HG03565 (cell line): ENCODE measurements around the gene SNIP1.
"Not testable (repeated sequence)": the region's sequence is repeated elsewhere in the genome, so short reads cannot be mapped to it uniquely, and the experiment has no call there.

Experiments used
- ATAC-seq: cut with Tn5 transposase; IDR thresholded peaks from one replicate; pipeline ENCODE4 v1.9.1; 2021; ENCODE audit warnings: mild to moderate bottlenecking, moderate library complexity; ENCODE audit not compliant: unreplicated experiment

SNIP1 gene

DNA sequence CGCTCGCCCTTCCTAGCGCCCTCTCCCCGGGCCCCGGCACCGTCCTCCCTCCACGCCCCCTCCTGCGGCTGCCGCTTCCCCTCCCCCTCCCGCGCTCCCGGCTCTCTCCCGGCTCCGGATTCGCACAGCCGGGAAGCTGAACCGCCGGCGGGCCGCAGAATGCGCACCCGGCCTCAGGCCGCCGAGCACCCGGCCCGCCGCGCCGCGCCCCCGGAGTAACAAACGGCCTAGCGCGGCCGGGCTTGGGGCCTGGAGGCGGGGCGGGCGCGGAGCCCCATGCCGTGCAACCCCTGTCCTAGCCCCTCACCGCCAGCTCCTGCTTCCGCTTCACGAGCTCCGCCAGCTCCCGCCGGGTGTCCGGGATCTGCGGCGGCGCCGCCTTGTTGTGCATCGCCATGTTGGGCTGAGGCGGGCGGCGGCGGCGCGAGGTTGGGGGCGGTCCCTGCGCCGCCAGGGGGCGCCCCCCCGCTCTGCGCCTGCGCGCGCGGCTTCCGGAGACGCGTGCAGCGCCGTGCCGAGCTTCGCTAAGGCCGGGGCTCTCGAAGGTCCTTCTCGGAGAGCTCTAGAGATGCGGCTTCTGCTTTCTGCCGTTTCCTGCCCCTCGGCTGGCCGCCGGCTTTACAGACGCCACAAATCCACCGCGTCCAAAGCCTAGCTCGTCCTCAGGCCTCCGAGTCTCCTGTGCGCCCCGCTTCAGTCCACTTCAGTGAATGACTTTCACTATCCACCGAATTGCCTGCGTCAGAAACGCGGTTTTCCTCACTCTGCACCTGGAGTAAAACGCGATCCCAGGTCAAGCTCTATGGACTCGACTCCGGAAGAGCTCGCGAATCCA, 39.5 kb downstream of the SNIP1 start, which contains the start of gene MEAF6:
TSS of gene MEAF6 (minus strand) at position 417 of the 835 bp plus-strand sequence. CDS start at position 397, 20 bp downstream.
- ATAC-seq, result peak; percentile 80

DNA sequence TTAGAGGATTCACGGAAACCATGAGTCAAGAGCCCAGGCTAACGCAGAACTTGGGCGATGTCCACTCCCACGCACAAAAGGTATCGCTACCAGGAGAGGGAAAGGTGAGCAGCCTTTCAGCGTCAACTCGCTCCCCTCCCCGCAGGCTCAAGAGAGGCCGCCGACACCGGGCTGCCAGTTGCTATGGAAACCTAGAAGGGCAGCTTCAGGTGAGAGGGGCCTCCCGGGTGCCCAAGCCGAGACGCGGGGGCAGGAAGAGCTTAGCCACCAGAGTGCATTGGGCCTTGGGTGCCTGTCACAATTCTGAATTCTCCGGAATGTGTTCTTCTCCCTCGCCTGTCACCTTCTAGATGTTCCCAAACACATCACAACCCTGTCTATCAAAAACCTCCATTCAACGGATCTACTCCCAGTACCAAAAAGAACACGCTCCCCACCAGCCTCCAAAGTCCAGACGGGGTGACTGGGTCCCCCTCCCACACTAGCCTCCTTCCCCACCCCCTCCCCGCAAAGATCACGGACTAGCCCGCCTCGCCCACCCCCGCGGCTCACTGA, 40.2 kb downstream of the SNIP1 start:
- no peak for ATAC-seq

DNA sequence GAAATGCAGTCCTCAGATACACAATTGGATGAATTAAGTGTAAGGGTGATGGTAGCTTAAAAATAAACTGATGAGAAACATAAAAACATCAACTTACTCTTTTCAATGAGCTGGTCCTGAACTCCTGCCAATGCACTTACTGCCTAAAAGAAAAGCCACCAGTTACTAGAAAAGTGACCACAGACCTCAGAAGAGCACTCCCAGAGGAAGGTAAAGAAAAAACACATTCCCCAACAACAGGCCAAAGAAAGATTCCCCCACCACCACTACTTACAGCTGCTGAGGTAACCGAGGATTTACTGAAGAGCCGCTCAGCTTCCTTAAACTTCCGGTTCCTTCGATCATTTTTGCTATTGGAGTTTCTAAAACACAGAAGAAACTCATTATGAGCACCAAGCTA, 44.9 kb downstream of the SNIP1 start:
- no peak for ATAC-seq

DNA sequence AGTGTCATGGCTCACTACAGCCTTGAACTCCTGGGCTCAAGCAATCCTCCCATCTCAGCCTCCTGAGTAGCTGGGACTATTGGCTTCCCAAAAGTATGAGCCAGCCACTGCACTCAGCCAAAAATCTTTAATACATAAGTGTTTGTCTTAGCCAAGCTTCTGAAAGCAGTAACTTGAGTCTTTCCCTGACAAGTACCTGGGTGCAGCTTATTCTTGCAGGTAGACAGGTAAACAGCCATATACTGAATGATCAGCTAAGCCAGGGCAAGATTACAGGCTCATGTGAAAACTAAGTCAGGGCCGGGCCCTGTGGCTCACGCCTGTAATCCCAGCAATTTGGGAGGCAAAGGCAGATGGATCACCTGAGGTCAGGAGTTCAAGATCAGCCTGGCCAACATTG, 47.4 kb downstream of the SNIP1 start:
- no peak for ATAC-seq

DNA sequence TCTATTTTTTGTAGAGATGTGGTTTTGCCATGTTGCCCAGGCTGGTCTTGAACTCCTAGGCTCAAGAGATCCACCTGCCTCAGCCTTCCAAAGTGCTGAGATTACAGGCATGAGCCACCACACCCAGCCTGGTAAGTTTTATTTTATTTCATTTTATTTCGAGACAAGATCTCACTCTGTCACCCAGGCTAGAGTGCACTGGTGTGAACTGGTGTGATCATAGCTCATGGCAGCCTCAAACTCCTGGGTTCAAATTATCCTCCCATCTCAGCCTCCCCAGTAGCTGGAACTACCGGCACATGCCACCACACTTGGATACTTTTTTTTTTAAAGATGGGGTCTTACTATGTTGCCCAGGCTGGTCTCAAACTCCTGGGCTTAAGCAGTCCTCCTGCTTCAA, 51.3 kb downstream of the SNIP1 start:
- not testable (repeated sequence) for ATAC-seq

DNA sequence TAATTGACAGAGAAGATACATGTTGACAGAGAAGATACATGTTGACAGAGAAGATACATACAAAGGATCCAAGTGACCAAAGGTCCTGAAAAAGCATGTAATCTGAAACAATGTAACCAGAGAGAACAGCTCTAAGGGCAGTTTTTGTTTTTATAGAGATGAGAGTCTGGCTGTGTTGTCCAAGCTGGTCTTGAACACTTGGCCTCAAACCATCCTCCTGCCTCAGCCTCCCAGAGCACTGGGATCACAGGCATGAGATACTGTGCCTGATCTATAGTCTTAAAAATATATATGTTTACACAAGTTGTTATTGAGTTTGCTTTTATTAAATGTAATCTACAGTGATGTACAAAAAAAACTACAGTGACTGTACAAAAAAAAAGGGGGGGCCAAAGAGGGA, 52.0 kb downstream of the SNIP1 start:
- no peak for ATAC-seq

DNA sequence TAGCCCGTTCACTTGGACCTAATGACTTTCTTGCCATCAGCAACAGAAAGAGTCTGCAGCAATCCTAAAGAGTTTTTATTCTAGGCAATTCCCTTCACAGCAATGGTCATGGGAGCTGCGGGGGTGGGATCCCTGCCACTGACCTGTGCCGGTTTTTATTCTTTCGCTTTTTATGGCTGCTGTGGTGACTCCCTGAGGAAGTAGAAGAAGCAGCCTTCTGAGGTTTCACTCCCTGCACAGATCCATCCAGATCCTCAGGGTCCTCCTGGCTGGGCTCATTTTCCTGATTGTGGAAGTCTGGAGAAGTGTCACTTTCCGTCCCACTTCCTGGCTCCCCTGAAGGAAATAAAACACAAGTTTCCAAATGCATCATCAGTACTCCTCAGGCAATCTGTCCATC, 52.4 kb downstream of the SNIP1 start:
- no peak for ATAC-seq

DNA sequence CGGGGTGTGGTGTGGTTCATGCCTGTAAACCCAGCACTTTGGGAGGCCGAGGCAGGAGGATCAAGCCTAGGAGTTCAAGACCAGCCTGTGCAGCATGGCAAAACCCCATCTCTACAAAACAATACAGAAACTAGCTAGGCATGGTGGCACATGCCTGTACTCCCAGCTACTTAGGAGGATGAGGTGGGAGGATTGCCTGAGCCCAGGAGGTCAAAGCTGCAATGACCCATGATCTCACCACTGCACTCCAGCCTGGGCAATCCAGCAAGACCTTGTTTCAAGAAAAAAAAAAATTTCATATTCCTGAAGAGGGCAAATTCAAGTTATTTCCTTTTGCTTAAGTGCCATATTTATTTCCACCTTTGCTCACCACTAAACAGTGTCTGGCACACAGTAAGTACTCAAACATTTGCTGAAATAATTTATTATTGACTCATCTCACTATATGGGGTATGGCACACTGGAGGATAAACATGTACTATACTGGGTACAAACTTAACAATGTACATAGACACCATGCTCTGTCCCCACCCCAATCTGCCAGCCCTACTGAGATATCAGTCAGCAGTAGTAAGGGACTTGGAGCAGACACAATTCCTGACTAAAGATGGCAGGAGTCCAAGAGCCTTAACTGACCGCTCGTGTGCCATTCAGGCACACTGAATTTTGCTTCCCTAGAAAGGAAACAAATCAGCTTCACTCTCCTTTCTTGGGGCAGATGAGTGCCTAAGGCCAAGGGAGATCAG, 55.0 kb downstream of the SNIP1 start:
- no peak for ATAC-seq

DNA sequence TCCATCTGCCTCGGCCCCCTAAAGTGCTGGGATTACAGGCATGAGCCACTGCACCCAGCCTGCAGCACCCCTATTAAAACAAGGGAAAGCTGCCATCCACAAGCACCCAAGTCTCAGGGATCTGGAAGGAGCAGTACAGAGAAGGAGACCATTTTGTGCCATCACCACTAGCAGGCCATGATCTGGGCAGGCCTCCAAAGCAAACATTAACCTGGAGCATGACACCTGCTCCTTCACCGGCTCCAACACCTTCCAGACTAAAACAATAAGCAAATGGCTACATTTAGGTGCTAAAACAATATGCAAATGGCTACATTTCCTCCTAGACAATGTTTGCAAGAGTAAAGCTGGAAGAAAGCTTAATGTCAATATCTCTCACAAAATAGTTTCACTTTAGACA, 56.3 kb downstream of the SNIP1 start:
- ATAC-seq, result no peak

DNA sequence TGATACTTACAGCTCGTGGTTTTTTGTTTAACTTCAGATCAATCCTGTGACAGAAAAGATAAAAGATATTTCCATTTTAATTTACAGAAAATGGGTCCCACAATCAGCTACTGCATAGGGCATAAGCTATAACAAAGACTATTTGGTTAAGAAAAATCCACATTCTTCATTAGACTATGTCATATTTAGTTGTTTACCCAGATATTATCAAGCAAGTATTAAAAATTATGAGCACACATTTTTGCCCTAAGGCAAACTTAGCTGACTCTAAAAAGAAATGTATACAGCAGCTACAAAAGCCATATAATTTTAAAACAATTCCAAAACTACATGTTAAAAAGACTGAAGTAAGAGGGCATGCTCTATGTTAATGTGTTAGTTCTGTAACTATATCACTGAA, 58.2 kb downstream of the SNIP1 start:
- ATAC-seq, result no peak

DNA sequence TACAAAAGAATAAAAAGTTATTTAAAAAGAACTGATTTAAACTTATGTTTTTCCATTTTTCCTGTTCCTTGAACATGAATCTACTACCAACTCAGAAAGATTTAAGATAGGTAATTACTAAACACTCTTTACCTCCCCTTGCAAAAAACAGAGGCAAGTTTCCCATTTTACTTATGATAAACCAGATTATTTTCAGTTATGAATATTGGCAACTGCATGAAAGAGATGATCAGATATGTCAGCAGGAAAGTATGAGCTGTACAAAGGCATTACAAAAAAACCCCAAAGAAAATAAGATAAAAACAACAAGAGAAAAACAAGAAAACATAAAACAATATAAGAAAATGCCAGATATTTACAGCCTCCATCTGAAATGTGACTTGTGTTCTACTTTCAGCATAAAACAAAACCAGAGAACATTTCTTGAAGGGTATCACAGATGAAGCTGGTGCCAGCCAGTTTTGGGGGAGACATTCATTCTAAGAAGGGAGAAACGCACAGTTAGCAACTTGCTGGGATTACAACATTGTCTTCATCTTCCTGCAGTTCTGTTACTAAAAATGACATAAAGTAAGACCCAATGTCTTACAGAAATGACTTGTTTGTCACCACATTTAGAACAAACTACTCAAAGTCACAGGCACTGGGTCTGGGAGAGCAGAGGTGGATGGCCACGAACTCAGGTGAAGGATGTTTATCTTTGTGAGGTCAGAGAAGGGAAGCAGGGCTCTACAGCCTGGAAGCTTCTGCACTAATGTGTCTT, 60.6 kb downstream of the SNIP1 start:
- no peak for ATAC-seq

DNA sequence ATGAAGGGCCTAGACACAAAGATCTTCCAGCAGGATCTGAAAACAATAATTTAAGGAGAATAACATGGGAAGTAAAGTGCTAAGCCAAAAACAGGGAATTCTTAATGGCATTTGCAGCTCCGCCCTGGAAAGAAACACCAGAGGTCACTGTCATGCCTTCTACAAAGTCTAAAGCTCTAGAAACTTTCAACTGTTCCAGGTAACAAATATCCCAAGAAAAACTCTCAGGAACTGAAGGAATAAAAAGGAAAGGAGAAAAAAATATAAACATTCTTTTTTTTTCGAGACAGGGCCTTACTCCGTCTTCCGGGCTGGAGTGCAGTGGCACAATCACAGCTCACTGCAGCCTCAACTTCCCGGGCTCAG, 66.5 kb downstream of the SNIP1 start:
- no peak for ATAC-seq

DNA sequence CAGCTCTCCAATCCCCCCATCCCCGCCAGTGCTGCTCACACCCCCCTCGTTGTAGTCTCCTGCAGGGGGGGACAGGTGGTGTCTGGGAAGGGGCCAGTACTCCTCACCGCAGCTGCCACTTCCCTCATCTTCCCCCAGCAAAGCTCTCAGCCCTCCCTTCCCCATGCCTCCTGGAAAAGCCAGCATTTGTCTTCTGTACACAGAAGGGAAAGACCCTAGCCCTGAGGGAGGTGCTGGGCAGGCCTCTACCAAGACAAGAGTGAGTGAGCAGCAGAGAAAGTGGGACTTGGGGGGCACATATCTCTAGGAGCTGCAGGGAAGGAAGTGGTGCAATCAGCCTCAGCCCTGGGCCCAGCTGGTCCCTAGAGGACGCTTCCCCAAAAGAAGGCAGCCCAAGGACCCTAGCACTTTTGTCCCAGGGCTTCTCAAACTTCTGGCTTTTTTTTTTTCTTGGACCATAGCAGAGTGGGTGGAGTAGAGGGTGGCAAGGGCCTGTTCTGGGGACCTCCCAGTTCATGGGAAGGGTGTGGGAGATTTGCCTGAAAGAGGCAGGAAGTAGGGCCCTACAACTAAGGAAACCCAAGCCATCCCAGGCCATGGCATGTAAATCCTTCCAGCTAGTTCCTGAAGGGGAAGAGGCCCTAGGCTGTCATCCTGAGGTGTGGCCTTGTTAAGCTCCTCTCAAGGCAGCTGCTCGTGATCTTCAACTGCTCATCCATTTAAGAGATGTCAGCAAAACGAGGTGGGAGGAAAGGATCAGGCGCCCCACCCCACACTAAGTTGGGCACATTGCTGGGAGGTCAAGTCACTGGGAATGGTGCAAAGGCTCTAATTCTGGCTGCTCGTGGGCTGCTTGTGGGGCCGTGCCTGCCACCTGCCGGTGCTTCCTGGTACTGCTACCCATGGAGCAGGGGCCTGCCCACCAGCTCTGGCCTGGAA, 67.1 kb downstream of the SNIP1 start:
- ATAC-seq, result no peak

DNA sequence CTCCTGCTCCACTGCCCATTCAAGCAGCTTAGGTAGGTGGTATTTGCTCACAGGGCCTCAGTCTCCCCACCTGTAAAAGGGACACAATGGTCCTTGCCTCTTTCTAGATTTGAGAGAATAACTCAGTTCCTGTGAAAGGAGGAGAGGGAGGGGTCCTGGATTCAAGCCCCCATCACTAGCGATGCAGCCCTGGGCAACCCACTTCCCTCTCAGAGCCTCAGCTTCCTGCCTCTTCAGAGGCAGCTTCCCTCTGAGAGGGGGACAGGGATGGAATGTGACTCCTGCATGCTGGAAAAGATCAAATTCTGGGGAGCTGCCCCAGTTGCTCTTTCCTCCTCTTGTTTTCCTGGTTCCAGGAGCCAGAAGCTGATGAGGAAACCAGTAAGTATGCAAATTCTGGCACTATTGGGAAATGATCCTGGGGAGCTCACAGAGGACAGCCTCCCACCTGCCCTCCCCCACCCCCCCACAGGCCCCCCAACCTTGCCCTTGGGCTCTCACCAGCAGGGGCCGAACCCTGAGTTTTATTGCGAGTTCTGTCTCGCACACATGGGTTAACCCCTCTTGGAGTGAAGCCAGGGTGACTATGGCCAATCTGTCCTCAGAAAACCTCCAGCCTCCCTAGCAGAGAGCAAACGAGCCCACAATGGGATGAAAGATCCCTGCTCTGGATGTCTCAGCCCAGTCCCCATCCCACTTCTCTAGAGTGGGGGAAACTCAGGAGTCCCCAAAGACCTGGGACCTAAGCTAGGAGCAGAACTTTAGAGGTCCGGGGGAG, 68.0 kb downstream of the SNIP1 start:
- no peak for ATAC-seq
